ENCODE data around the gene HSP90AB1. TPM values are rescaled to one million over a fixed set of nuclear protein-coding genes. Genes with fewer than 3 reads are reported as not detected.

Gene HSP90AB1
- total RNA-seq, 4 donors from 2014 or later = 105 to 371 (median 242) TPM

- in situ Hi-C loops (cut with MboI; ENCODE audit: low pct_ligation_motif_present in 1 of 4, low pct_unique_long_range_greater_than_20kb in 1 of 4, low sequenced_read_pairs in 3 of 4) = loop anchor here in 1 of 4 donors (10.0 kb wide), 1 partner anchor 71 kb away; no protein-coding TSS in a partner anchor
- intact Hi-C loops (cut with DNase I; ENCODE audit: low total_unique reads) = no loop called here
- Histone ChIP-seq H3K4me1 (peaks cover 16 to 36% (median 26%) of the 10 kb centered on the region in 4 donors), H3K36me3 (peaks cover 0 to 4% (median 0%) of the 10 kb centered on the region in 4 donors), H3K4me3 (peak overlapping the region in 3 of 4 donors; percentile 74 to 81 (median 78)), H3K27ac (peak overlapping the region; percentile 46 to 90 (median 86)), H3K9me3 (no peaks in the 10 kb centered on the region), H3K27me3 (peaks cover 5% of the 10 kb centered on the region)
- DNase-seq = peak; percentile 33
- WGBS, 2 donors (ENCODE audit: low coverage in 1 of 2) = 31 to 44% methylated on average over 4 to 9 of the region's 9 CpGs
- TF ChIP-seq POLR2AphosphoS5 (IDR thresholded peaks at IDR 0.05) (no peak), EP300 (IDR thresholded peaks at IDR 0.05; ENCODE audit: low read depth) (no peak), CTCF (IDR thresholded peaks at IDR 0.05) (no peak), POLR2A (IDR thresholded peaks at IDR 0.05) (no peak)
Observed at GRCh38 chr6:44263354-44264100, 16.6 kb downstream of the HSP90AB1 start.

- 0 to 4% methylated on average over 2 to 13 of the region's 13 CpGs for WGBS, 2 donors (ENCODE audit: low coverage in 1 of 2)
Observed at GRCh38 chr6:44264154-44265006, 17.5 kb downstream of the HSP90AB1 start.

GRCh38 chr6:44265007-44265721, 18.3 kb downstream of the HSP90AB1 start, which contains the start of gene NFKBIE:
TSS of gene NFKBIE (minus strand) at chr6:44265551. CDS start at chr6:44265346, 205 bp downstream.
- H3K4me1 ChIP-seq = peaks cover 16 to 39% (median 27%) of the 10 kb centered on the region in 4 donors
- peak in 2 of 5 experiments; percentile 10 to 15 for TF ChIP-seq CTCF (IDR thresholded peaks at IDR 0.05)
- peak; percentile 83 to 90 (median 84) for TF ChIP-seq POLR2AphosphoS5 (IDR thresholded peaks at IDR 0.05)
- TF ChIP-seq POLR2A (IDR thresholded peaks at IDR 0.05) = peak; percentile 57
- no peak for TF ChIP-seq EP300 (IDR thresholded peaks at IDR 0.05; ENCODE audit: low read depth)
- H3K27ac ChIP-seq = peak within 1 kb of the TSS; percentile 80 to 90 (median 86)
- H3K4me3 ChIP-seq = peak within 1 kb of the TSS; percentile 36 to 81 (median 76)
- no peaks in the 10 kb centered on the region for H3K36me3 ChIP-seq
- DNase-seq = peak; percentile 96
- H3K9me3 ChIP-seq = no peaks in the 10 kb centered on the region
- in situ Hi-C loops (cut with MboI; ENCODE audit: low pct_ligation_motif_present in 1 of 4, low pct_unique_long_range_greater_than_20kb in 1 of 4, low sequenced_read_pairs in 3 of 4) = loop anchor here in 1 of 4 donors (10.0 kb wide), 1 partner anchor 70 kb away; no protein-coding TSS in a partner anchor
- intact Hi-C loops (cut with DNase I; ENCODE audit: low total_unique reads) = no loop called here
- WGBS, 2 donors (ENCODE audit: low coverage in 1 of 2) = 0 to 2% methylated on average over 3 to 54 of the region's 72 CpGs
- H3K27me3 ChIP-seq = peaks cover 21% of the 10 kb centered on the region

More at GRCh38 chr6:44264154-44265006, 17.5 kb downstream of the HSP90AB1 start:
- intact Hi-C loops (cut with DNase I; ENCODE audit: low total_unique reads) = no loop called here
- no peaks in the 10 kb centered on the region for H3K9me3 ChIP-seq
- no peak for TF ChIP-seq EP300 (IDR thresholded peaks at IDR 0.05; ENCODE audit: low read depth)
- TF ChIP-seq CTCF (IDR thresholded peaks at IDR 0.05) = no peak
- no peak for TF ChIP-seq POLR2AphosphoS5 (IDR thresholded peaks at IDR 0.05)
- no peak for TF ChIP-seq POLR2A (IDR thresholded peaks at IDR 0.05)
- peaks cover 13% of the 10 kb centered on the region for H3K27me3 ChIP-seq
- peak overlapping the region; percentile 36 to 81 (median 76) for H3K4me3 ChIP-seq
- DNase-seq = peak; percentile 72
- H3K27ac ChIP-seq = peak overlapping the region; percentile 80 to 90 (median 86)
- H3K4me1 ChIP-seq = peaks cover 16 to 36% (median 26%) of the 10 kb centered on the region in 4 donors
- peaks cover 0 to 4% (median 0%) of the 10 kb centered on the region in 4 donors for H3K36me3 ChIP-seq
- in situ Hi-C loops (cut with MboI; ENCODE audit: low pct_ligation_motif_present in 1 of 4, low pct_unique_long_range_greater_than_20kb in 1 of 4, low sequenced_read_pairs in 3 of 4) = loop anchor here in 1 of 4 donors (10.0 kb wide), 1 partner anchor 70 kb away; no protein-coding TSS in a partner anchor
